ENCODE measurements around the gene NEK6.

The NEK6 gene

GRCh38 chr9:124385623-124386022, 127.9 kb downstream of the NEK6 start:
- Histone ChIP-seq H3K27me3 (ENCODE audit: insufficient read depth, low read length) (no peaks in the 10 kb centered on the region), H3K14ac (ENCODE audit: low read length) (no peak overlapping the region), H4K12ac (ENCODE audit: low read depth, low read length) (no peak overlapping the region), H3K4me2 (ENCODE audit: low read length) (no peak overlapping the region), H2BK120ac (ENCODE audit: insufficient read depth, low read length, poor library complexity) (no peak overlapping the region), H2BK12ac (ENCODE audit: low read length) (no peak overlapping the region), H3K23ac (ENCODE audit: low read length) (no peak overlapping the region), H3K79me2 (ENCODE audit: control insufficient read depth, insufficient read depth, low read length, poor library complexity) (peaks cover 3% of the 10 kb centered on the region), H3K4me3 (ENCODE audit: low read depth, low read length) (no peak overlapping the region), H3K36me3 (ENCODE audit: control insufficient read depth in 1 of 2, insufficient read depth in 2 of 2, low read length in 2 of 2) (peaks cover 10 to 12% of the 10 kb centered on the region in 2 experiments), H3K9ac (ENCODE audit: low read length) (no peak overlapping the region), H4K8ac (ENCODE audit: low read depth, low read length) (no peak overlapping the region), H3K18ac (ENCODE audit: low read length) (no peak overlapping the region), H2AK5ac (ENCODE audit: low read length) (no peak overlapping the region), H3K79me1 (ENCODE audit: low read length) (no peaks in the 10 kb centered on the region), H3K4me1 (ENCODE audit: control insufficient read depth in 1 of 2, insufficient read depth in 2 of 2, low read length in 2 of 2) (peaks cover 0 to 2% of the 10 kb centered on the region in 2 experiments), H2AFZ (ENCODE audit: insufficient read depth, low read length, poor library complexity) (no peak overlapping the region), H3K27ac (ENCODE audit: low read depth, low read length) (no peak overlapping the region), H3K4ac (ENCODE audit: low read depth, low read length) (no peak overlapping the region), H4K91ac (ENCODE audit: low read depth, low read length) (no peak overlapping the region), H3K9me3 (ENCODE audit: insufficient read depth, low read depth, low read length) (no peaks in the 10 kb centered on the region), H2BK5ac (ENCODE audit: low read depth, low read length, poor library complexity) (no peak overlapping the region)
- DNase-seq = no peak
- WGBS (ENCODE audit: extremely low coverage, insufficient coverage, insufficient read length) = no CpG with 5 or more reads among the region's 7 CpGs

- no peak overlapping the region for H3K4me2 ChIP-seq (ENCODE audit: low read length)
- no peak overlapping the region for H3K18ac ChIP-seq (ENCODE audit: low read length)
- DNase-seq = peak in 1 of 2 donors; percentile 9
- no peak overlapping the region for H4K91ac ChIP-seq (ENCODE audit: low read depth, low read length)
- H3K79me2 ChIP-seq (ENCODE audit: control insufficient read depth, insufficient read depth, low read length, poor library complexity) = peaks cover 3% of the 10 kb centered on the region
- H3K4me1 ChIP-seq (ENCODE audit: control insufficient read depth in 1 of 2, insufficient read depth in 2 of 2, low read length in 2 of 2) = peaks cover 3 to 6% of the 10 kb centered on the region in 2 experiments
- H3K27me3 ChIP-seq (ENCODE audit: insufficient read depth, low read length) = no peaks in the 10 kb centered on the region
- H3K79me1 ChIP-seq (ENCODE audit: low read length) = no peaks in the 10 kb centered on the region
- H4K12ac ChIP-seq (ENCODE audit: low read depth, low read length) = no peak overlapping the region
- H2BK120ac ChIP-seq (ENCODE audit: insufficient read depth, low read length, poor library complexity) = no peak overlapping the region
- WGBS (ENCODE audit: extremely low coverage, insufficient coverage, insufficient read length) = no CpG with 5 or more reads among the region's 3 CpGs
- H2AK5ac ChIP-seq (ENCODE audit: low read length) = no peak overlapping the region
- no peak overlapping the region for H3K4me3 ChIP-seq (ENCODE audit: low read depth, low read length)
- peaks cover 10 to 12% of the 10 kb centered on the region in 2 experiments for H3K36me3 ChIP-seq (ENCODE audit: control insufficient read depth in 1 of 2, insufficient read depth in 2 of 2, low read length in 2 of 2)
- no peak overlapping the region for H3K27ac ChIP-seq (ENCODE audit: low read depth, low read length)
- no peak overlapping the region for H3K4ac ChIP-seq (ENCODE audit: low read depth, low read length)
- no peak overlapping the region for H2BK5ac ChIP-seq (ENCODE audit: low read depth, low read length, poor library complexity)
- no peak overlapping the region for H3K9ac ChIP-seq (ENCODE audit: low read length)
- no peak overlapping the region for H2BK12ac ChIP-seq (ENCODE audit: low read length)
- H2AFZ ChIP-seq (ENCODE audit: insufficient read depth, low read length, poor library complexity) = no peak overlapping the region
- no peak overlapping the region for H4K8ac ChIP-seq (ENCODE audit: low read depth, low read length)
- no peaks in the 10 kb centered on the region for H3K9me3 ChIP-seq (ENCODE audit: insufficient read depth, low read depth, low read length)
- H3K14ac ChIP-seq (ENCODE audit: low read length) = no peak overlapping the region
- H3K23ac ChIP-seq (ENCODE audit: low read length) = no peak overlapping the region
These were observed 128.5 kb downstream of the NEK6 start for GRCh38 chr9:124386201-124386600.

- Histone ChIP-seq H2AFZ (ENCODE audit: insufficient read depth, low read length, poor library complexity) (no peak overlapping the region), H3K36me3 (ENCODE audit: control insufficient read depth in 1 of 2, insufficient read depth in 2 of 2, low read length in 2 of 2) (peaks cover 9 to 12% of the 10 kb centered on the region in 2 experiments), H3K27me3 (ENCODE audit: insufficient read depth, low read length) (no peaks in the 10 kb centered on the region), H3K4me1 (ENCODE audit: control insufficient read depth in 1 of 2, insufficient read depth in 2 of 2, low read length in 2 of 2) (peaks cover 10% of the 10 kb centered on the region in 2 experiments), H2BK5ac (ENCODE audit: low read depth, low read length, poor library complexity) (no peak overlapping the region), H3K23ac (ENCODE audit: low read length) (no peak overlapping the region), H3K9me3 (ENCODE audit: insufficient read depth, low read depth, low read length) (no peaks in the 10 kb centered on the region), H3K14ac (ENCODE audit: low read length) (no peak overlapping the region), H4K12ac (ENCODE audit: low read depth, low read length) (no peak overlapping the region), H3K4me3 (ENCODE audit: low read depth, low read length) (no peak overlapping the region), H2BK120ac (ENCODE audit: insufficient read depth, low read length, poor library complexity) (no peak overlapping the region), H4K91ac (ENCODE audit: low read depth, low read length) (no peak overlapping the region), H3K4ac (ENCODE audit: low read depth, low read length) (peak overlapping the region; percentile 25), H2AK5ac (ENCODE audit: low read length) (no peak overlapping the region), H3K27ac (ENCODE audit: low read depth, low read length) (no peak overlapping the region), H3K79me2 (ENCODE audit: control insufficient read depth, insufficient read depth, low read length, poor library complexity) (peaks cover 6% of the 10 kb centered on the region), H3K18ac (ENCODE audit: low read length) (no peak overlapping the region), H3K9ac (ENCODE audit: low read length) (no peak overlapping the region), H3K4me2 (ENCODE audit: low read length) (no peak overlapping the region), H4K8ac (ENCODE audit: low read depth, low read length) (no peak overlapping the region), H2BK12ac (ENCODE audit: low read length) (no peak overlapping the region), H3K79me1 (ENCODE audit: low read length) (no peaks in the 10 kb centered on the region)
- WGBS (ENCODE audit: extremely low coverage, insufficient coverage, insufficient read length) = no CpG with 5 or more reads among the region's 12 CpGs
- no peak for DNase-seq
These were observed 130.7 kb downstream of the NEK6 start for GRCh38 chr9:124388275-124389048.

DNA sequence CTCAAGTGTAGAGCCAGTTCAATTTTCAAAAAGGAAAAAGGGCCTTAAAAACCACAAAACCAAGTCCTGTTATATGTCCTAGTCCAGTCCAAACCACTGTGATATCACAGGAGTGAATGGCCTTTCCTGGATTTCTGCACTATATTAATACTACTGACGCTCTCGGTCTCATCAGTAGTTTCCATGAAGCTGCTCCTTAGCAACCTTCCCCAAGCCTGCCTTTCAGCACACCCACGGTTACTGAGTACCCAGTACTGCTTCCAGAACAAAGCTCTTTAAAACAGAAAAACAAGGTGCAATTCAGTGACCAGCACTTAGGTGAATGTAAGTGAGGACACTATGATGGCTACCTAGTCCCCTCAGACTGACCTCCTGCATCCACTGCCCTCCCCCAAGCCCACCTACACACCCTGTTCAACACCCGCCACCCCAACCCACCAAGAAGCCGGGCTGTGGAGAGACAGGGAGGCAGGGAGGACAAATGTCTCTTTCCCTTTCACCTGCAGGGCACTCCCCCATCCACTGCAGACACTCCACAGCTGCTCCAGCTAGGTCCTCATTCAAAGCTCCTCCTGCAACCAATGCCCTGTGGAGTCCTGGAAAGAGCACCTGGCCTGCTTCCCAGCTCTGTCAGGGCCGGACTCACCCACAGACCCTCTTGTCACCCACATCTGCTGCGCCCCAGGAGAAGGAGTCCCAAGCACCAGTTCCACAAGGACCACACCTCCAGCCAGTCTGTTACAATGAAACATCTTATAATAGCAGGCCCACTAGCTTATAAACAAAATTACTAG, 131.6 kb downstream of the NEK6 start:
- H3K4me3 ChIP-seq (ENCODE audit: low read depth, low read length) = no peak overlapping the region
- no peak overlapping the region for H2BK5ac ChIP-seq (ENCODE audit: low read depth, low read length, poor library complexity)
- no peak overlapping the region for H3K14ac ChIP-seq (ENCODE audit: low read length)
- H2BK120ac ChIP-seq (ENCODE audit: insufficient read depth, low read length, poor library complexity) = no peak overlapping the region
- H3K4ac ChIP-seq (ENCODE audit: low read depth, low read length) = peak overlapping the region; percentile 49
- no peak overlapping the region for H3K27ac ChIP-seq (ENCODE audit: low read depth, low read length)
- H3K9me3 ChIP-seq (ENCODE audit: insufficient read depth, low read depth, low read length) = no peaks in the 10 kb centered on the region
- H4K8ac ChIP-seq (ENCODE audit: low read depth, low read length) = no peak overlapping the region
- peaks cover 7 to 9% of the 10 kb centered on the region in 2 experiments for H3K36me3 ChIP-seq (ENCODE audit: control insufficient read depth in 1 of 2, insufficient read depth in 2 of 2, low read length in 2 of 2)
- no peak overlapping the region for H2BK12ac ChIP-seq (ENCODE audit: low read length)
- WGBS (ENCODE audit: extremely low coverage, insufficient coverage, insufficient read length) = no CpG with 5 or more reads among the region's 7 CpGs
- H3K9ac ChIP-seq (ENCODE audit: low read length) = no peak overlapping the region
- H3K27me3 ChIP-seq (ENCODE audit: insufficient read depth, low read length) = no peaks in the 10 kb centered on the region
- no peaks in the 10 kb centered on the region for H3K79me1 ChIP-seq (ENCODE audit: low read length)
- H4K12ac ChIP-seq (ENCODE audit: low read depth, low read length) = no peak overlapping the region
- no peak overlapping the region for H3K18ac ChIP-seq (ENCODE audit: low read length)
- no peak overlapping the region for H2AK5ac ChIP-seq (ENCODE audit: low read length)
- no peak for DNase-seq
- no peak overlapping the region for H3K4me2 ChIP-seq (ENCODE audit: low read length)
- no peak overlapping the region for H2AFZ ChIP-seq (ENCODE audit: insufficient read depth, low read length, poor library complexity)
- peak overlapping the region; percentile 14 for H3K23ac ChIP-seq (ENCODE audit: low read length)
- H3K4me1 ChIP-seq (ENCODE audit: control insufficient read depth in 1 of 2, insufficient read depth in 2 of 2, low read length in 2 of 2) = peaks cover 10 to 12% of the 10 kb centered on the region in 2 experiments
- H3K79me2 ChIP-seq (ENCODE audit: control insufficient read depth, insufficient read depth, low read length, poor library complexity) = peaks cover 6% of the 10 kb centered on the region
- no peak overlapping the region for H4K91ac ChIP-seq (ENCODE audit: low read depth, low read length)

All from trophoblast cell (in vitro differentiated cells and primary cell).